NCI-H524 treated with DMSO at 0.1 percent for 48 hours (cell line): ENCODE data around the gene APEX1.
"Not testable (repeated sequence)": the region's sequence is repeated elsewhere in the genome, so short reads cannot be mapped to it uniquely, and the experiment has no call there.

Experiments used
- DNase-seq: peaks from one replicate; lab custom pipeline; 2025; lab: John Stamatoyannopoulos, UW

The APEX1 gene

DNA sequence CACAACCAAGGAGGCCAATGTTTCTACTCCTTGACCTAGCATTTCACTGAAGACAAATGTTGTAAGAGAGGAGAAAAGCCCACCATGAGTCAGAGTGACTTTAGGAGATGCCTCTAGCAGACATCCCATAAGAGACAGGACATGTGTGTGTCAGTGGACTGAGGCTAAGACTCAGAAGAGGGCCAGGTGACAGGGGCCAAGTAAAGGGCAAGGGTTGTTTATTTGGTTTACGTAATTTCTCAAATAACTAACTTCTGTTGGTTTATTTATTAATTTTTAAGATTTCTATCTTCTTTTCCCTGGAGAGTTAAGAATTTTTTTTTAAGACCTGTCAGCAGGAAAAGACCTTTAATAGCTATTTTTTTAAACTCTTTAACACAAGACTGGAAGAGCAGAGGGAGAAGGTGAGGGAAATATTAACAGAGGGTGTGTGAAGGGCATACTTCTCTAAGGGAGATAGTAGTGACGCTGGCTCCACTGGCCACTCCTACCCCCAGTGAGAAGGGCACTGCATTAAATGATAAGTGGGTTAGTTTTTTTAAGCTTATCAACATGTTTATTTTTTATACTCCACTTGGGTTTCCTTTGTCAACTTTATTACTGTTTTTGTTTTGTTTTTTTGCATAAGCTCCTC lies 17.6 kb downstream of the APEX1 start:
- no peak for DNase-seq

DNA sequence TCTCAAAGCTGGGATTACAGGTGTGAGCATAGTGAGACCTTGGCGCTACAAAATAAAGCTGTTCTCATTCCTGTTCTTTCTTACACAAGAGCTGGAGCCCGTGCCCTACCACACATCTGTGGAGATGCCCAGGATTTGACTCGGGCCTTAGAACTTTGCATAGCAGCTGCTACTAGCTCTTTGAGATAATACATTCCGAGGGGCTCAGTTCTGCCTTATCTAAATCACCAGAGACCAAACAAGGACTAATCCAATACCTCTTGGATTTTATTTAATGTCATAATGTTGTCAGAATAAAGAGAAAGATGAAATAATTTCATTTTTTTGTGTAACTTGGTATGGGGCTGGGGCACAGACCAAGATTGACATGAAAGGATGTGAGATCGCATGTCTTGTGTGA lies 21.8 kb downstream of the APEX1 start:
- no peak for DNase-seq

DNA sequence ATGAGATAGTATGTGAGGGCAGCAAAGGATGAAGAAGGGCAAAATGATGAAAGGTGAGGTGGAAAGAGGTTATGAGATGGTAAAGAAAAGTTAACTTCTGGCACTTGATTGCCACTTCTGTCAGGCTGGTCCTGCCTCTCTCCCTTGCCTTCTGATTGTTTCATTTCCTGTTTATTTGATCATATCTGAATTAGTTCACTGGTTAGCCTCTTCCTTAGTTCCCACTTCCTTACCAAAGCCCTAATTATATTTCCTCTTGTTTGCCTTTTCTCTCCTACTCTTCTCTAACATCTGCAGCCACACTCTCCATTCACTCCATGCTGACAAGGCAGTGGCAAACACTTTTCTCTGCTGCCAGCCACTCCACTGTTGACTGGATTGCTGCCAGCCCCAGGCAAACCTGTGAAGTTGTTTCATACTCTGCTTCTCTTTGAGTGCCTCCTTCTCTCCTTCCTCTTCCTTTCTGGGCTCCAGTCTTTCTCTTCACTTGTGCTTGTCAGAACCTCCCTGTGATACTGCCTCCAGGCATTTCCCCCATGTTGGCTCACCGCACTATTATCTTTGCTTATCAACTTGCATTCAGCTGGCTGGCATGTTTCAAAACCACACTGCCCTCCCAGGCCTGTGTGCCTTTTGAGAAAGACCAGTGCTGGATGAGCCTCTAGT lies 22.3 kb downstream of the APEX1 start:
- DNase-seq: no peak

DNA sequence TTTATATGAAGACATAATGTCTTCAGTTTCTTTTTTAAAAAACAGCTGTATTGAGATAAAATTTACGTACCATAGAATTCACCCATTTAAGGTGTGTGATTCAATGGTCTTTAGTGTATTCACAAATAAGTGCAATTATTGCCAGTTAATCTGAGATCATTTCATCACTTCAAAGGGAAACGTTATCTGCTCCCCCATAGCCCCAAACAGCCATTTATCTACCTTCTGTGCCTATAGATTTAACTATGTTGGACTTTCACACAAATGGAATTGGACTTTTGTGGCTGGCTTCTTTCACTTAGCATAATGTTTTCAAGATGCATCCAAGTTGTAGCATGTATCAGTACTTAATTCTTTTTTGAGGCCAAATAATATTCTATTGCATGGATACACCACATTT lies 23.9 kb downstream of the APEX1 start:
- DNase-seq: no peak

DNA sequence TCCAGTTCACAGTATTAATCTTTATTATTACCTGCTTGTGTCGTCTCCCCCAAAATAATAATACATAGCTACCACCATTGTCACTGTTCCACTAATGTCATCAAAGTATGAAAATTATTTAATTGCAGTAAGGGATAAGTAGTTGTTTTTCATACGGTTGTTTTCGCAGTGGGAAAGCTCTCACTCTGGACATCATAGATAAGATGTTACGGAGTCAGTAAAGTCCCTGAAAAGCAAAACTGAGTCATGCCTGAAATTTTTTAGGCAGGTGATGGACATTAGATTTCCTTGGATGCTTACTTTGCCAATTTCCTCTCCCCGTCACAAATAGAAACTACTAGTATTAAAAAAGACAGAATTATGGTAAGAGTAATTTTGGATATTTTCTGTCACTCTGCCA lies 27.4 kb downstream of the APEX1 start:
- no peak for DNase-seq

DNA sequence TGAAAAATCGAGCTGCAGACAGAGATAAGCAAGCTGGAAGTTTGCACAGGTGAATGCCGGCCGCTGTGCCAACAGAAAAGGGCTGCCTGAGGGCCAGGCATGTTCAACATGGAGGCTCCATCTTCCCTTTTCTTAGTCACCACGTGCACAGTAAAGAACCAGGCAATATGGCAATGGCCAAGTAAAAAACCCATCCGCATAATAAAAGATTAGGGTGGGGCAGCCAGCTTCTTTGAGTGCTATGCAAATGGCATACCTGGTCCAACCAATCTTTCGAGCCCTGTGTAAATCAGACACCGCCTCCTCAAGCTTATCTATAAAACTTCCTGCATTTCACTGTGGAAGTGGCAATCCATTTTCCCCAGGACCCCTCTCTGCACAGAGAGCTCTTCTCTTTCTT lies 30.9 kb downstream of the APEX1 start:
- DNase-seq: no peak

DNA sequence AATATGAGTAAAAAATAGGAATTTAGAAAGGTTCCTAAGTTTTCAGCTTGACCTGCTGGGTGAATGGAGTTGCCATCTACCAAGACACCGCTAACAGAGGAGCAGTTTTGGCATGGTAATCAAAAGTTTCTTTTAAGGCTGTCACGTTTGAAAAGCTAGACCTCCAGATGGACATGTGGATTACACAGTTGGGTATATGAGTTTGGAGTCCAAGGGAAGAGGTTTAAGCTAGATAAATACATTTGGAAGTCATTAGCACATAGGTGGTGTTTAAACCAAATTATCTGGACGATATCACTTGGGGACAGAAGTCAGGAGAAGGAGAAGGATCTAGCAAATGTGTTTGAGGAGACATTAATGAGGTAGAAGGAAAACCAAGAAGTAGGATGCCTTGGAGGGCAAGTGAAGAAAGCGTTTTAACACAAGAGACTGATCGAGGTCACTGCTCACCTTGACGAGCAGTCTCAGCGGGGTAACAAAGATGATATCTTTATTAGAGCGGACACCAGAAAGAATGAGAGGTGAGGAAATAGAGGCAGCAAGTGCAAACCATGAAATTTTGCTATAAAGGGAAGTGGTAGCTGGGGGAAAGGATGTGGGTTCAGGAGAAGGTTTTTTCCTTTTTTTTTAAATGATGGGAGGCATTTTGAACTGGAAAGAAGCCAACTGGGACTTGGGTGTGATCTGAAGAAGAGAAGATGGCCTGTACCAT lies 31.8 kb downstream of the APEX1 start:
- no peak for DNase-seq

DNA sequence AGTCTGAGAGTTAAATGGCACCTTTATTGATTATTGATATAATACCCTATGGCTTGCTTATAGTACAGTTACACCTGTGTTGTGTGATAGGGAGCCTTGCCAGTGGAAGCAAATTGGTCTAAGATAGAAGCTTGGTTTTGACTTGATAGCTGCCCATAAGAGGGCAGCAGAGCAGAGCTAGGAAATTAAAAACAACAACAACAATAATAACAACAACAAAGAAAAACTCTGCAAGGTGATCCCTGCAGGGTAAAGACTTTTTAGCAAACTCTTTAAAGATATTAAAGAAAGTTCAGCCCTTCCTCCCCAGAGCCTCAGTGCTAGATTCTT lies 32.3 kb downstream of the APEX1 start:
- DNase-seq: no peak

DNA sequence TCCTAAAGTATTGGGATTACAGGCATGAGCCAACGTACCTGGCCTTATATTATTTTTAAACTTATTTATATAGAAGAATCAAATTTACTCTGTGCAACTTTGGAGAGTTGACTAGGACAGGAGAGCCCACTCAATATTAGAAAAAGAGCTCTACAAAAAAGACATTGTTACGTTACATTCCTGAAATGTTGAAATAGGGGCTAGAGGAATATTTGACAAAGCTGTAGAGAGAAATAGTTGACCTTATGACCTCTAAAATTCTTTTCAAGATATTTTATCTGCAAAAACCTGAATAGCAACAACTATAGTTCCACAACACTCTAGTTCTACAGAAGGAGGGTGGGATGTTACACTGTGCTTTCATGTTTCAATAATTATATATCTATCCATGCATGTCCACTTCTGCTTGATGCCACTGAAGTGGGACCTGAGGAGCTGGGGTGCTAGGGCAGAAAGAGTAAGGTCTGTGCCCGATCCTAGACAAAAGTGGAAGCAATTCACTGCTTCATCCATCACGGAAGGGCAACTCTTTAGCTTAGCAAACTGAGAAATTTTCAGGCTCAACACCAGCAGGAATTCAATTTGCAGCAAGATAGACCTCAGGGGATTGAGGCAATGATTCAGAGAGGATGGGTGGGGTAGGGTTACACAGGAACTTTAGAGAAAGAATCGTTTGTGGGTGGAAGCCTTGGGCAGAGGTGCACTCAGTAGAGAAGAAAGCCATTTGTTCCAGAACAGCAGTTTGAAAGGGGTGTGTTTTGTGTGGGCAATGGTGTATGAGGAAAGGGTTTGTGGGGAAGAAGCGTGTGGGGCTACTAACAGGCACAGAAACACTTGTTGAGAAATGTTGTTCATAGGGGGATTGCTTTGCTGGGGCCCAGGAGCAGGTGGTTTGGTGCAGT lies 34.3 kb downstream of the APEX1 start:
- no peak for DNase-seq

DNA sequence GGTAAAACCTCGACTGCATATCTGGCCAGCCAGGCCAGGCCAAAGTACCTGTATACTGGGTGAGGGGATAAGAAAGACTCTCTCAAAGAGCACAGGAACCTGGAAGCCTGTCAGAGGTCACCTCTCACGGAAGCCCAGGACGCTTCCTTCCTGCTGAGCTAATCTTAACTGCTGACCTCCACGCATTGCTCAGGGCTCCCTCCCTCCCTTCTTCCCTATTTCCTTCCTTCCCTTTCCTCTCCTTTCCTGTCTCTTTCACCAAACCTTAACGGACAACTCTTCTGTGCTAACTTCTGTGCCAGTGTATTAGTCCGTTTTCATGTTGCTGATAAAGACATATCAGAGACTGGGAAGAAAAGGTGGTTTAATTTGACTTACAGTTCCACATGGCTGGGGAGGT lies 35.5 kb downstream of the APEX1 start:
- DNase-seq: no peak

DNA sequence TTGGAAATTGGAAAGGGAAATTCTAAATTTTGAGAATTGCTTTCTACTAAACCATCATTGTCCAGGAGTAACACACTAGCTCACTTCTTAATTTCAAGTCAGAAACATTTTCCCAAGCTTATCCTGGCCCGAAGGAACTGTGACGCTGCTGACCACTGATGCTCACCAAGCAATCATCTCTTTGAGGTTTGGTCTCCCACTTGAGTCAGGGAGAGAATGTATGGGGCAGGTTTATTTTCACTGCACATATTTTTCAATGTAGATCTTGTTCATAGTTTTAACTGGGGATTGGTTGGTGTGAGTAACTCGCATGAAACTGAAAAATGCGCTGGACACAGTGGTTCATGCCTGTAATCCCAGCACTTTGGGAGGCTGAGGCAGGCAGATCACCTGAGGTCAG lies 37.5 kb downstream of the APEX1 start:
- no peak for DNase-seq

DNA sequence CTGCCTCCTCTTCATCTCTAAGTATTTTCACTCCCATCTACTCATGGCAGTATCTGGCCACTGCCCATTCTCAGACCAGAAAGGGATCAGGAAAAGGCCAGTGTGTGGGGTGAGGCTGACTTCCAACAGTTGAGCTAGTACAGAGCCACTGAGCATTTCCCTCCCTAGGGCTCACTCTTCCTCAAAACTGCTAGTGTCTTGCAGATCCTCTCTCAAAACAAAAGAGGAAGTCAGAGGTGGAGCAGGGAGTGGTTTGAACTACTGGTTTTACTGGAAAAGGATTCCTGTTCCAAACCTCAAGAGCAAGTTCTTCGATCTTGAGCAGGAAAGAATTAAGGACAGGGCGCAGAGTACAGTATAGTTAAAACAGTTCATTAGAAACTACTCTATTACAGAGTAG lies 38.6 kb downstream of the APEX1 start:
- DNase-seq: no peak

DNA sequence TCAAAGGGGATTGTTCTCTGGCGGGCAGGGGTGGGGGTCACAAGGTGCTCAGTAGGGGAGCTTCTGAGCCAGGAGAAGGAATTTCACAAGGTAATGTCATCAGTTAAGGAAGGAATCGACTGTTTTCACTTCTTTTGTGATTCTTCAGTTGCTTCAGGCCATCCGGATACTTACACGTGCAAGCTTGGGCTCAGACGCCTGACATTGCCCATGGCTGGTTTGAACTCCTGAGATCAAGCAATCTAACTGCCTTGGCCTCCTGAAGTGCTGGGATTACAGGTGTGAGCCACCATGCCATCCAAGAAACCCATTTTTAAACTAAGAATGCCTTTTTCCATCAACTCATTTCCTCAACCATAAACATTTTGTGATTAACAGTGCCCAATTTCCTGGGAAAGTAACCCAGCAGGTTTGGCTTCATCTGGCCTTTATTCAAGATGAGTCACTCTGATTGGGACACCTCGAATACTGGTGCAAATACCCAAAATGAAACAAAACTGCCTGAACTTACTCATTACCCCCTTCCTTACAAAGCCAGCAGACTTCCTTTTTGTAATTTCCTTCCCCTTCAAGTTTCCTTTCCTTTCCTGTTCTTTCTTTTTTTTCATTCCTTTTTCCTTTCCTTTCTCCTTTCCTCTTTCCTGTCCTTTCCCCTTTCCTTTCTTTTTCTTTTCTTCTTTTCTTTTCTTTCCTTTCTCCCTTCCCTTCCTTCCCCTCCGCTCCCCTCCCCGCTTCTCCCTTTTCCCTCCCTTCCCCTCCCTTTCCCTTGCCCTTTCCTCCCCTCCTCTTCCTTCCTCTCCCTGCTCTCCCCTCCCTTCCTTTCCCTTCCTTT lies 40.1 kb downstream of the APEX1 start:
- no peak for DNase-seq

DNA sequence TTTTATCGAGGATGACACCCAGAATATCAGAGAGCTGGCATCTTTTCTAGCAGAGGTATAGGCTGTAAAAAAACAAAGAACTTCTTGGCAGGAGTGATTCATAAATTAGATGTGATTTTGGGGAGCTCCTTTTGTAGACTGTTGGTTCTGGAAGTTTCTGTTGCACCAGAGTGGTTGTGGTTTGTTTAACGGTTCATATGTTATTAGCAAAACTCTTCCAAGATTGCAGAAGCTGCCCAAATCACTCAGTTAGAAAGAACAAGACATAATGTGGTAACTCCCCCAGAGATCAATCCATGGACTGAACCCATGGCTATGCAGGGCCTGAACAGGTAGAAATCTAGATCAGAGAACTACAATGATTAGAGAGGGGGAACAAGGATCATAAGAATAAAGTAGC lies 43.6 kb downstream of the APEX1 start:
- DNase-seq: no peak

DNA sequence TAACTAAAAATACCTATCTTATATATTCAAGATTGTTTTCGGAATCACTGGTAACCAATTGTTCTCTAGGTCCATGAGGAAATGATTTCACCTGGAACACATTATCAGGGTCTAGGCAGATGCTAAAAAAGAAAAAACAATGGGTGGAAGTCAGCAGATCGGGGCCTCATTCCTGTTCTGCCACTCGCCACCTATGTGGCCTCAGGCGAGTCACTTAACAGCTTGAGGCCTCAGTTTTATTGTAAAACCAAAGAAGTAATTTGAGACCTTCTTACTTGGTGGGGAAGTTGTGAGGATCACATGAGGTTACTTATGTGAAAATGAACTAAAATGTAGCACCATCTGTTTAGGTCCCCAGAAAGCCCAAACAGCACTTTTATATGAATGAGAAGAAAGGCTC lies 44.1 kb downstream of the APEX1 start:
- DNase-seq: peak; percentile 70

DNA sequence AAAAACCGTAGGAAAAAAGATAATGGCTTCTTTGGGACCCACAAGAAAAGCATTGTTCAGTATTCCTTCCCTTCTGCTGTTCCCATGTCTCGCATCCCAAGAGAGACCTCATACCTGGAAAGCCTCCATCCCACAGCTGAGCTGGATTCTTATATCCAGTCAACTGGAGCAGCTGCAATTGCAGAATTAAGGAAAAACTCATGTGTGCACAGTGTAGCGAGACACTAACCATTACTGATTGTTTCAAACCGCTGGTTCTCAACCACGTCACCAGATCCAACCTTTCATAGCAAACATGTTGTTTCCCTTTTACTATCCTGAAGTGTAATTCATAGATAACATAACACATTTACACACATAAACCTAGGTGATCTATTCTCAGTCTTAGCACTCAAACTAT lies 44.9 kb downstream of the APEX1 start:
- DNase-seq: no peak

DNA sequence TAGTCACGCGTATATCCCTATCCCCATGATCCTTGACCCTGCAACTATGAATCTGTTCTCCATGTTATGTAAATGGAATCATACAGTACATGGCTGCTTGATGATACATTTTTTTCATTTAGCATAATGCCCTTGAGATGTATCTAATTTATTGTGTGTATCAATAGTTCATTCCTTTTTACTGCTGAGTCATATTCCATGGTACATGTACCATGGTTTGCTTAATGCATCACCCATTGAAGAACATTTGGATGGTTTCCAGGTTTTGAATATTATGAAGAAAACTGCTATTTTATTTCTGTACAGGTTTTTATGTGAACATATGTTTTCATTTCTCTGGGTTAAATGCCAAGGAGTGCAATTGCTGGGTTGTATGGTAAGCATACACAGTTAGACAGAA lies 46.3 kb downstream of the APEX1 start:
- DNase-seq: no peak

DNA sequence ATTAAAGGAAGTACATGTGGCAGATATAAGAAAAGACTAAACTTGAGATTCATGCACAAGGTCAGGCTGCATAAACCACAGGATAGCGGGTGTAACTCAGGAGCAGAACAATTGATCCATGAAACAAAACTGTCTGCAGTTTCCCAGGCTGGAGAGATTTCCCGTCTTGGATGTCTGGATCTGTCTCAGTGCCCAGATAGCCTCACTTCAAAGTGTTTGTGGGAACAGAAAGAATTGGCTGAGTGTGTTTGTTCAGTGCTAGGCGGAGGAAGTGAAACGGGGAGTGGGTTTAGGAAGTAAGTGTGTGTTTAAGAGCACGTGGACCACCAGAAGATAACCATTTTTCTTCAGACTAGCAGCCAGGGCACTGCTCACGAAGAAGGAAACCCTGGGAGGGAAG lies 48.9 kb downstream of the APEX1 start:
- DNase-seq: no peak

DNA sequence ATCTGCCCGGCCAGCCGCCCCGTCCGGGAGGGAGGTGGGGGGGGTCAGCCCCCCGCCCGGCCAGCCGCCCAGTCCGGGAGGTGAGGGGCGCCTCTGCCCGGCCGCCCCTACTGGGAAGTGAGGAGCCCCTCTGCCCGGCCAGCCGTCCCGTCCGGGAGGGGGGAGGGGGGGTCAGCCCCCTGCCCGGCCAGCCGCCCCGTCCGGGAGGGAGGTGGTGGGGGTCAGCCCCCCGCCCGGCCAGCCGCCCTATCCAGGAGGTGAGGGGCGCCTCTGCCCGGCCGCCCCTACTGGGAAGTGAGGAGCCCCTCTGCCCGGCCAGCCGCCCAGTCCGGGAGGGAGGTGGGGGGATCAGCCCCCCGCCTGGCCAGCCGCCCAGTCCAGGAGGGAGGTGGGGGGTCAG lies 51.2 kb downstream of the APEX1 start:
- DNase-seq: not testable (repeated sequence)

DNA sequence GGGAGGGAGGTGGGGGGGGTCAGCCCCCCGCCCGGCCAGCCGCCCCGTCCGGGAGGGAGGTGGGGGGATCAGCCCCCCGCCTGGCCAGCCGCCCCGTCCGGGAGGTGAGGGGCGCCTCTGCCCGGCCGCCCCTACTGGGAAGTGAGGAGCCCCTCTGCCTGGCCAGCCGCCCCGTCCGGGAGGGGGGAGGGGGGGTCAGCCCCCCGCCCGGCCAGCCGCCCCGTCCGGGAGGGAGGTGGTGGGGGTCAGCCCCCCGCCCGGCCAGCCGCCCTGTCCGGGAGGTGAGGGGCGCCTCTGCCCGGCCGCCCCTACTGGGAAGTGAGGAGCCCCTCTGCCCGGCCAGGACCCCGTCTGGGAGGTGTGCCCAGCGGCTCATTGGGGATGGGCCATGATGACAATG lies 51.7 kb downstream of the APEX1 start:
- DNase-seq: not testable (repeated sequence)
